WTC11 (cell line): ENCODE results near the gene CYP4F11.

Source experiments
- CREB1 ChIP-seq: sonication (generic); formaldehyde crosslinking; IDR thresholded peaks from 2 replicates; pipeline ENCODE4 v1.8.0; 2023; ENCODE audit warnings: mild to moderate bottlenecking, missing genetic modification reagents
- CTCF ChIP-seq: fragments of 200-600 bp; IDR thresholded peaks from 2 replicates; pipeline ENCODE4 v1.8.0; 2022; ENCODE audit warnings: antibody characterized with exemption
- E2F4 ChIP-seq: sonication (generic); formaldehyde crosslinking; IDR thresholded peaks from 2 replicates; pipeline ENCODE4 v1.8.1; 2022; ENCODE audit warnings: low read depth, mild to moderate bottlenecking, moderate library complexity, missing genetic modification reagents, borderline replicate concordance
- E2F5 ChIP-seq: sonication (generic); formaldehyde crosslinking; IDR thresholded peaks from 2 replicates; pipeline ENCODE4 v1.8.1; 2022; ENCODE audit warnings: mild to moderate bottlenecking, moderate library complexity, missing genetic modification reagents
- FOXP1 ChIP-seq: sonication (generic); formaldehyde crosslinking; IDR thresholded peaks from 2 replicates; pipeline ENCODE4 v1.8.0; 2022; ENCODE audit warnings: missing genetic modification reagents, mild to moderate bottlenecking, moderate library complexity, borderline replicate concordance
- GABPB1 ChIP-seq: sonication (generic); formaldehyde crosslinking; IDR thresholded peaks from 2 replicates; pipeline ENCODE4 v1.8.1; 2023; ENCODE audit warnings: mild to moderate bottlenecking, missing genetic modification reagents
- TF ChIP-seq, protein P1 (sequence below): sonication (generic); formaldehyde crosslinking; IDR thresholded peaks from 2 replicates; pipeline ENCODE4 v1.8.0; 2022; ENCODE audit warnings: mild to moderate bottlenecking, missing genetic modification reagents

- TF ChIP-seq GABPB1 (CRISPR knock-in tag) (peak; percentile 60), CREB1 (no peak), CTCF (peak; percentile 27; the same call in 1 of the 2 replicates), FOXP1 (CRISPR knock-in tag) (no peak), E2F5 (CRISPR knock-in tag) (no peak), E2F4 (CRISPR knock-in tag) (no peak)
- TF ChIP-seq, protein P1, sequence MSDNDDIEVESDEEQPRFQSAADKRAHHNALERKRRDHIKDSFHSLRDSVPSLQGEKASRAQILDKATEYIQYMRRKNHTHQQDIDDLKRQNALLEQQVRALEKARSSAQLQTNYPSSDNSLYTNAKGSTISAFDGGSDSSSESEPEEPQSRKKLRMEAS (CRISPR knock-in tag), result no peak
These were observed 65.2 kb downstream of the CYP4F11 start for GRCh38 chr19:15869109-15869555.
